Suprapubic skin (tissue), 3 donors: Measurements from ENCODE around the gene ZNF860.

Experiments used
- POLR2AphosphoS5 ChIP-seq, 3 donors: sonication (generic); formaldehyde crosslinking; IDR thresholded peaks; one replicate each; pipeline ENCODE4 v1.6.1; 2017; ENCODE audit warnings: antibody characterized with exemption in 3 of 3
- TF ChIP-seq, protein P1 (sequence below), 2 donors: fragments of 200-600 bp in 1 of 2; fragments of 450-650 bp in 1 of 2; sonication (generic) in 1 of 2; IDR thresholded peaks; one replicate each; pipeline ENCODE4 v1.5.1; 2016 to 2019; ENCODE audit warnings: antibody characterized with exemption in 2 of 2, mild to moderate bottlenecking in 1 of 2, moderate library complexity in 1 of 2

DNA sequence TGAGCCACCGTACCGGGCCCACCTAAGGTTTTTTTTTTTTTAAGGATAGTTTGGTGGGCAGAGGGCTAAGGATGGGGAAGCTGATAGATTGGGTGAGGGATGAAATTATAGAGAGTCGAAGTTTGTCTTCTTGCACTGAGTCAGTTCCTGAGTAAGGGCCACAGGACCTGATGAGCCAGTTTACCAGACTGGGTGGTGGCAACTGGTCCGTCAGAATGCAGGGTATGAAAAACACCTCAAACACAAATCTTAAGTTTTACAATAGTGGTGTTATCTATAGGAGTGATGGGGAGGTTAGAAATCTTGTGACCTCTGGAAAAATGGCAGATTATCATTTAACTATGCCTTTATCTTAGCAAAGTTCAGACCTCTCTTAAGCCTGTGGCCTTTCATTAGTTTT is 2.8 kb downstream of the ZNF860 start:
- TF ChIP-seq, protein P1, sequence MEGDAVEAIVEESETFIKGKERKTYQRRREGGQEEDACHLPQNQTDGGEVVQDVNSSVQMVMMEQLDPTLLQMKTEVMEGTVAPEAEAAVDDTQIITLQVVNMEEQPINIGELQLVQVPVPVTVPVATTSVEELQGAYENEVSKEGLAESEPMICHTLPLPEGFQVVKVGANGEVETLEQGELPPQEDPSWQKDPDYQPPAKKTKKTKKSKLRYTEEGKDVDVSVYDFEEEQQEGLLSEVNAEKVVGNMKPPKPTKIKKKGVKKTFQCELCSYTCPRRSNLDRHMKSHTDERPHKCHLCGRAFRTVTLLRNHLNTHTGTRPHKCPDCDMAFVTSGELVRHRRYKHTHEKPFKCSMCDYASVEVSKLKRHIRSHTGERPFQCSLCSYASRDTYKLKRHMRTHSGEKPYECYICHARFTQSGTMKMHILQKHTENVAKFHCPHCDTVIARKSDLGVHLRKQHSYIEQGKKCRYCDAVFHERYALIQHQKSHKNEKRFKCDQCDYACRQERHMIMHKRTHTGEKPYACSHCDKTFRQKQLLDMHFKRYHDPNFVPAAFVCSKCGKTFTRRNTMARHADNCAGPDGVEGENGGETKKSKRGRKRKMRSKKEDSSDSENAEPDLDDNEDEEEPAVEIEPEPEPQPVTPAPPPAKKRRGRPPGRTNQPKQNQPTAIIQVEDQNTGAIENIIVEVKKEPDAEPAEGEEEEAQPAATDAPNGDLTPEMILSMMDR (IDR thresholded peaks at IDR 0.05) = no peak
- no peak for TF ChIP-seq POLR2AphosphoS5 (IDR thresholded peaks at IDR 0.05)
